SKM-1 (cell line): ENCODE results near the gene BTLA.
"Not testable (repeated sequence)": the region's sequence is repeated elsewhere in the genome, so short reads cannot be mapped to it uniquely, and the experiment has no call there.

Experiments used
- DNase-seq: peaks from one replicate; lab custom pipeline; 2025; ENCODE audit not compliant: unreplicated experiment; lab: John Stamatoyannopoulos, UW

BTLA gene, protein sequence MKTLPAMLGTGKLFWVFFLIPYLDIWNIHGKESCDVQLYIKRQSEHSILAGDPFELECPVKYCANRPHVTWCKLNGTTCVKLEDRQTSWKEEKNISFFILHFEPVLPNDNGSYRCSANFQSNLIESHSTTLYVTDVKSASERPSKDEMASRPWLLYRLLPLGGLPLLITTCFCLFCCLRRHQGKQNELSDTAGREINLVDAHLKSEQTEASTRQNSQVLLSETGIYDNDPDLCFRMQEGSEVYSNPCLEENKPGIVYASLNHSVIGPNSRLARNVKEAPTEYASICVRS

DNA sequence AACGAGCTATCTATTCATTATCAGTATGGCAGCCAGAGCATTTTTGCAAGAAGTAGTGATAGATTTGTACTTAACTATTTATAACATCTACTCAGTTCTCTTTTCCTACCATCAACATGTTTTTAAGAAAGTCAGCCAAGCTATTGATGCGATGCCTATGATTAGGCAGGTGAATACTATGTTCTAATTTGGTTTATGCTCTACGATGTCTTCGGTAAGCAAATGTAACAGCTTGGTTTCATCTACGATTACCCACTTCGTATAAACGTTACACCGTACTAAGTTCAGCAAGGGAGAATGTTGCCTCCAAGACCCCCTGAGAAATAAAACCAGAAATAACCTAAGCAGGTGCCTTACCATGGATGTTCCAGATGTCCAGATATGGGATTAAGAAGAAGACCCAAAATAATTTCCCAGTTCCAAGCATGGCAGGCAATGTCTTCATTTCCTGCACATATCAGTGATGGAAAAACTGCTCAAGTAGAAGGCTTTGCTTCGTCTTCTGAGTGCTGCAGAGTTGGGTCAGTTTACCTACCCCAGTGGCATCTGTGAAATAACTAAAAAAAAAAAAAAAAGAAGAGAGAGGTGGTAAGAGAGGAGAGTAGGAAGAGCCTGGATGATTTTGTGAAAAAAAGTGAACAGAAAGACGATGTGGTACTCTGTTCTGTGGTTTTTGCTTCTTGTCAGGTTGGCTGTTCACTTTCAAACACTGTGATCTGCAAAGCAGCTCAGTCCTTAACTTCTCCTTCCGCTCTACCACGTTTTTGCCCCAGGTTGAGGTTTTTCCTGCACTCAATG lies at the start of gene BTLA:
Gene BTLA (minus strand): TSS at position 559 of the 798 bp plus-strand sequence. CDS start 114 bp downstream, at position 445.
- DNase-seq, result no peak

DNA sequence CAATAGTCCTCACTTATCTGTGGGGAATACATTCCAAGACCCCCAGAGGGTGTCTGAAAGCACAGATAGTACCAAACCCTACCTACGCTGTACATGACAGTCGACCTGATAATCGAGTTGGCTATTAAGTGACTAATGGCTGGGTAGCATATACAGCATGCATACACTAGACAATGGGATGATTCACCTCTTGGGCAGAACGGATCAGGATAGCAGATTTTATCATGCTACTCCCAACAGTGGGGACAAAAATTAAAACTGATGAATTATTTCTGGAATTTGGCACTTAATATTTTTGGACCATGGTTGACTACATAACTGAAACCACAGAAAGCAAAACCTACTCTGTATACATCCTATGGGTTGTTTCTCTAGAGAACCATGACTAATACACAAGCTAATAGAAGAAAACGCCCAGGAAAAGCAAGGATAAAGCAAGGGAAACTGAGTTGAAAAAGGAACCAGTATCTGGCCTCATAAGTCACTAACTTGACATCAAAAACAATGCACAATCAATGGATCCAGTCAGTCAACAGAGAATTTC lies 47.0 kb upstream of the BTLA start:
- no peak for DNase-seq

DNA sequence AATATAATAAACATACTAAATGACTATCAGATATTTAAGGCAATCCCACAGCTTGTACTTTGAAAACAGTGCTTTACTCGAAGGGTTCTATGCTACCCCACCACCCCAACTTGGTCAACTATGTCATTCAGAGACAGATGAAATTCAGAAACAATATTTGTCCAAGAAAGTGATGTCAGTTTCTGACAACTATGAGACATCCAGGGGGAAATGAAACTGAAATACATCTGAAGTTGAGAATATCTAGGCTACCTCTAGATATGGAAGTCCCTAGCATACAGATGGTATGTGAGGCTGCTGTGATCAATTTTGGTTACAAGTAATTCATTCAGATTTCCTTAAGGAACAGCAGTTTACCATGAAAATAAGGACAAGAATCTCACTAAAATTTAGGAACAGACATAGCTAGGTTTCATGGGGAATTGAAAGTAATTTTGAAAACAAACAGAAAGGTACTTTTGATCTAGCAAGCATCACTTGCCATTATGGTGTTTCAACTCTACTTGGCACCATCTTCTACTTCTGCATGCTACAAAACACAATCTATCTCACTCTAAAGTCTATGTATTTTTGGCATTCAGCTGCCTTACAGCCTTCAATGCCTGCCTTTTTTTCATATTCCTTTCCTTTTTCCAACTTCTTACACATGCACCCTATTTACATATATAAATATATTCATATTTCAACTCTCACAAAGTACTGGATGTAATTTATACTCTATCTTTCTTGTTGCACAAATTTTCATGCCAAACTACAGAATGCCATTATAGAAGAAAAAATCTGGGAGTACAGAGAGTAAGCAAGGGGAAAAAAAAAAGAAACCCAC lies 40.8 kb upstream of the BTLA start:
- DNase-seq, result no peak

DNA sequence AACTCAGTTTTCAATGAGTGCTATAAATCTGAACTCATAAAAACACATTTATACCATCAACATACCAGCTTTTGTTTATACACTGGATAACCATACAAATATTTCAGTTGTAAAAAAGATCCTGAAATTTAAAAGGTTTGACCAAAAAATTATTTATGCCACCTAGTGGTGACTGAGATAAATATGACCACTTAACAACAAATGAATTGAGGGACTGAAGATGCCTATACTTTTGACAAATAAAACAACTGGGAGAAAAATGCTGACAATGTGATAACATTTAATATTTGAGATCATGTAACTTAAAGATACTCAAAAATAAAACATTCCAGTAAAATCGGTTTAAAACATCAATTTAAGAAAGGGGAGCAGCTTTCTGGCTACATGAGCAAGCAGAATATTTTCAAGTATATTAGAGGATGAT lies 32.1 kb upstream of the BTLA start:
- peak; percentile 17 for DNase-seq

DNA sequence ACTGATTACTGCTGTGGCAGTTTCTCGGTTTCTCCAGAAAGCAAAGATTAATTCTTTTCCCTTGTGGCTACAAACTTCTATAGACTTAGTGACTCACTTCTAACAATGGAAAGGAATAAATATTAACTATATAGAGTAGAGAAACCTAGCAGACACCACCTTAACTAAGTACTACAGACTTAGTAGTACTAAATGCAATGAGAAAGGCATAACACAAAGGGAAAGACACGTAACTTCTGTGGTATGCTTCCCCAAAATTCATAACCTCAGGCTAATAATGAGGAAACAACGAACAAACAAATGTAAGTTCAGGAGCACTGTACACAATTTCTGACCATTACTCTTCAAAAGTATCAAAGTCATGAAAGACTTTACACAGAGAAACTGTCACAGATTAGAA lies 31.3 kb upstream of the BTLA start:
- no peak for DNase-seq

DNA sequence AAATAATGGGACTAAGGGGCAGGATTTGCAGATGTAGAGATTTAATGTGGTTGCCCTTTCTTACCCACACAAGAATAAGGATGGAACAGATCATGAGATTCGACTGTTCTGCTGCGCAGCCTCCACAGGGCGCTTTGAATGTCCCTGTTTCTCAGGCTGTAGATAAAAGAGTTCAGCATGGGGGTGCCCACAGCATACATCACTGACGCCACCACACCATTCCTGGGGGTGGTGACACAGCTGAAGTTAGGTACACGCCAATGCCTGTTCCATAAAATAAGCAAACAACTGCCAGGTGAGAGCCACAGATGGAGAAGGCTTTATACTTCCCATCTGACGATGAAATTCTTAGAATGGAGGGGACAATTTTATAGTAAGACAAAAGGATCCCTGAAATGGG lies 24.9 kb upstream of the BTLA start:
- DNase-seq, result not testable (repeated sequence)

DNA sequence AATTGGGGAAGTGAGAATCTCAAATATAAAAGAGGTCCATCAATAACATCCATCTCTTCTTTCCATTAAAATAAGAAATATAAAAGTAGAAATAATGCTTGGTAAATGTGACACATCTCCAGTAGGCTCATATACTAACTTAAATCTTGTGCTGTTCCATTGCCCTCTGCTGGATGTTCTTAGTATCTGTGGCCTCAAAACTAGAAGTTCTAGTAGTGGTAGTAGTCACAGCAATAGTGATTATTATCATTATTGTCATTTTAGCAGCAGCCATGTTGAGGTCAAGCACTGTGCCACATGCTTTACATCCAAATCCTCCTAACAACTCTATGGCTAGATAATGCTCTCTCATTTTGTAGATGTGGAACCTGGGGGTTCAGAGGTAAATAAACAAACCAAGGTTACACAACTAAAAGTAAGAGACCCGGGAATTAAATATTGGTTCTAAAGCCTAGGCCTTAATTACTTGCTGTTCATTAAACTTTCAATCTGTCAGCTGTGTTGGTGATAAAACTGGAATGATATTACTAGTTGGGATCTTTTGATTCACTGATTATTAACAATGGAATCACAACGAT lies 20.2 kb upstream of the BTLA start:
- peak; percentile 62 for DNase-seq

DNA sequence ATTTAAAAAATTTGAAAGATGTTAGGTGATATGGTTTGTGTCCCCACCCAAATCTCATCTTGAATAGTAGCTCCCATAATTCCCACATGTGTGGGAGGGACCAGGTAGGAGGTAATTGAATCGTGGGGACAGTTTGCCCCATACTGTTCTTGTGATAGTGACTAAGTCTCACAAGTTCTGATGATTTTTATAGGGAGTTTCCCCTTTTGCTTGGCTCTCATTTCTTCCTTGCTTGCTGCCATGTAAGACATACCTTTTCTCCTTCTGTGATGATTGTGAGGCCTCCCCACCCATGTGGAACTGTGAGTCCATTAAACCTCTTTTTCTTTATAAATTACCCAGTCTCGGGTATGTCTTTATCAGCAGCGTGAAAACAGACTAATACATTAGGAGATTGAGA lies 19.7 kb upstream of the BTLA start:
- DNase-seq, result not testable (repeated sequence)

DNA sequence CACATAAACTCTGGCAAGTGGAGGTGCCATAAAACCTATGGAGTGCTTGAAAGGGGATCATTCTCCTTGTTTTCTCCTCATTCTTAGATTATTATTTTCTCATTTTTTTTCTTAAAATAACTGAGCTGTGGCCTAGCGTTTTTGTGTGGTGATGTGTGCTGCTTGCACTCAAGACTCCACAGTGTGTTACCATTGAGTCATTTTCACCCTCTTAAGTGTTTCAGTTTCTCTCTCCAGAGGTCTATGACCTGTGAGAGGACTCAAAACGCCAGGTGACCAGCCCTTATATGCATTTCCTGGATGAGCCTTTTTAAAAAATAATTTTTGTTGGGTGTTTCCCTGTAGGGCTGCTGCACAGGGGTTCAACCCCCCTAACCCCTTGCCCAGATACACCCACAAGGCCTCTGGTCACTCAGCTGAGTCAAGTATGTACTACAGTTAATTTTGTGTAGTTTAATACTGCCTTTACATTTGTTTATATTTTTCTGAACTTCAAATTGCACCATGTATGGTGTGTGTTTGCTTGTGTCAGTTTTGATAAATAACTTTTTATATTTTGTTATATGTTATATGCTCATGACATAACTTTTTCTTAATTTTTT lies 15.4 kb upstream of the BTLA start:
- DNase-seq, result no peak

DNA sequence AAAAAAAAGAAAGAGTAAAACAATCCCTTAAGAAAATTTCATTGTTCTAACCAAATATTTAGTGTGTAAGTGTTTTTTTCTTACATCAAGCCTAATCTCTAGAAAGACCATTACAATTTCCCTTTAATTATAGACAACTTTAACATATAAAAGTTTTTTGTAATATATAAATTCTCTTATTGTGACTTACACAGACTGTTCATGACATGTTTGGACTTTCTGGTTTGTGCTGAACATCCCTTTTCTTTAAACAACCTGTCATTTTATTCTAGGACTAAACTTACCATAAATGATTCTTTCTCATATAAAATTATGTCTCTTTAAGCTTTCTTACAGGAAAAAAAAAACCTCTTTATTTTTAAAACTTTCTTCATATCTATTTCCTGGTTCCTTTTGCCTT lies 13.0 kb upstream of the BTLA start:
- DNase-seq, result no peak

DNA sequence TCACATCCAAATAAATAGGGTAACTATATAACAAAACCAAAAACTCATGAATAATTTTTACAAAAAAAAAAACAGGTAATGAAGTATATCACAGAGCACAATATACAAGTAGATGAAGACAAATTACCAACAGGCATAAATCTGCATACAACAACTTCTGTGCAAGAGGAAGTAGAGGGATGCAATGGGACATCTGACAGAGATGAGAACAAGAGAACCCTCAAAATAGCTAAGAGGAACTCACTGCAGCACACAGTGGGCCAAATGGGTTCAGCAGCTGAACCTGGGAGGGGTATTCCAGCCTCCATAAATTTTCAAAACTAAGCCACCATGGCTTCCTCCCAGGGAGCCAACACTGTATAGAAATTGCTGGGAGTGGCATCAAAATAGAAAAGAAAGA lies 9.6 kb upstream of the BTLA start:
- DNase-seq, result no peak

DNA sequence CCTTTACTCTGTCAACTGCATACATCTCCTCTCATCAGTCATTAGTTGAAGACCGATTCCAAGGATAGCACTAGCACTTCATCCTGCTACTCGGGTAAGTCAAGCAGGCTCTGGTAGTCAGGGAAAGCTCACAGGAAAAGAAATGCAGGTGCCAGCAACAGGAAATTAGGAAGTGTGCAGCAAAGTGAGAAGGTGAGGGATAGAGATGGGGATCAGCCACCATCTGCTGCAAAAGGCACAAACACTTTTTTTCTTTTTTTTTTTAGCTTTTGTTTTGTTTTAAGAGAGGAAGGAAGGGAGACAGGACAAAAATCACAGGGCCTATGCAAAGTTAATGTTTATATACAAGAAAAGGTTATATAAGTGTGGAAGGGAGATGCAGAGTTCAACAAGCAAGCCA lies 9.0 kb upstream of the BTLA start:
- DNase-seq, result no peak

DNA sequence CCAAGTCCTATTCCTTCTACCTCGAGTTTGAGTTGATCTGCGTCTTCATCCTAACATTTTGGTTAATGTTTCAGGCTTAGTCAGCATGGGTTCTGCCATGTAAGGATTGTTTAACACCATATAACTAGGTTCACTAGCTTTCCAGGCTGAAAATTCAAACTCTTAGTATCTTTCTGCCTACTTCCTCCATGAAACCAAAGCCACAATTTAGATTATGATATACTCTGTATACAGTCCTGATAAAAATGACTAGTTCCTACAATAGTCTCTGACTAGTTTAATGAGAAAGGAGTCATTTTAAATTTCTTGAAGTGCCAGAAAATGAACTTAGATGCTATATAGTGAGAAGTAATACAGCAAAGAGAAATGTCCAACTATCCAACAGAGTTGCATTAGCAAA lies 6.6 kb upstream of the BTLA start:
- no peak for DNase-seq

DNA sequence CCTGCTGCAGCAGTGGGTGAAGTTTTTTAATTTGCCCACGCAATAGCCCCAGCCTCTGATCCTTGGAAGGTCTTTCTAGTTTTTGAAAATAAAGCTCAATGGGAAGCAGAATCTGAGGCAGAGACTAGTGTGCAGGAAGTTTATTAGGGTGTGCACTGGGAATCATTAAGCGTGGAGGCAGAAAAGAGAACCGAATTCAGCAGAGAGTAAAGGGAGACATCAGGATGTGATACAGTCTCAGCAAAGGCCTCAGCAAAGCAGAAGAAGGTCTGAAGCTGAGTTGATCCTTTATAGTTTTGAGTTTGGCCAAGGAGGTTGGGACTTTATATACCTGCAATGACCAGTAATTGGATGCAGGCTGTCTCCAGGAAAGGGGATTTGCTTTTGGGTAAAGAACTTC lies 4.9 kb upstream of the BTLA start:
- no peak for DNase-seq

DNA sequence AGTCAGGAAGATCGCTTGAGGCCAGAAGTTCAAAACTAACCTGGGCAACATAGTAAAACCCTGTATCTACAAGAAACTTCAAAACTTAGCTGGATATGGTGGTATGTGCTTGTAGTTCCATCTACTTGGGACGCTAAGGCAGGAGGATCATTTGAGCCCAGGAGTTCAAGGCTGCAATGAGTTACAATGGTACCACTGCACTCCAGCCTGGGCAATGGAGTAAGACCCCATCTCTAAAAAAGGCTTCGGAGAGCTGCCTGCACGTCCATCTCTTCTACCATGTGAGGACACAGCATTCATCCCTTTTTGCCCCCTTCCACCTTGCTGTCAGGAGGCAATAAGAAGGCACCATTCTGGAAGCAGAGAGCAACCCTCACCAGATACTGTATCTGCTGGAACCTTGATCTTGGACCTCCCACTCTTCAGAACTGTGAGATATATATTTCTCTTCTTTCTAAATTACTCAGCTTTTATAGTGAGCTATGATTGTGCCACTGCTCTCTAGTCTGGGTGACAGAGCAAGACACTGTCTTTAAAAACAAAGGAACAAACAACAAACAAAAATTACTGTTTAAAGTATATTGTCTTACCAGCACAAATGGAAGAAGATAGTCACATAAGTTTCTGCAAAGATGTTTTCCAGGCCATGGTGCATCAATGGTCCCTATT lies 4.2 kb upstream of the BTLA start:
- DNase-seq, result no peak

DNA sequence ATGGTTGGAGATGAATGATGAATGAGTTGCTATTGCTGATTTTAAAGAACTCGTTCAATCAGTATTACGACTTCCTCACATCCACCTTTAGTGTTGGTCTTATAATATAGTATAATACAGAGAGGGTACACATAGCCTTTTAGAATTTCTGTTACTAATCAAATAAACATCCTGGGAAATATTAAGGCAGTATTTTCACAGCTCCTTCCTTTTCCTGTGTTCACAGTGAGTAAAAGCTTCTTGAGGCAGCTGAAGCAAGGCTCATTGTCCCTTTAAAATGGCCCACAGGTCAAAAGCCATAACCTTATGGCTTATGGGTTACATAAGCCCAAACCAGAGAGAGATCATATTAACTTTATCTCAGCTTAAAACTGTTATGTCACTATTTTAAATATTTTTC lies 1.3 kb upstream of the BTLA start:
- no peak for DNase-seq

DNA sequence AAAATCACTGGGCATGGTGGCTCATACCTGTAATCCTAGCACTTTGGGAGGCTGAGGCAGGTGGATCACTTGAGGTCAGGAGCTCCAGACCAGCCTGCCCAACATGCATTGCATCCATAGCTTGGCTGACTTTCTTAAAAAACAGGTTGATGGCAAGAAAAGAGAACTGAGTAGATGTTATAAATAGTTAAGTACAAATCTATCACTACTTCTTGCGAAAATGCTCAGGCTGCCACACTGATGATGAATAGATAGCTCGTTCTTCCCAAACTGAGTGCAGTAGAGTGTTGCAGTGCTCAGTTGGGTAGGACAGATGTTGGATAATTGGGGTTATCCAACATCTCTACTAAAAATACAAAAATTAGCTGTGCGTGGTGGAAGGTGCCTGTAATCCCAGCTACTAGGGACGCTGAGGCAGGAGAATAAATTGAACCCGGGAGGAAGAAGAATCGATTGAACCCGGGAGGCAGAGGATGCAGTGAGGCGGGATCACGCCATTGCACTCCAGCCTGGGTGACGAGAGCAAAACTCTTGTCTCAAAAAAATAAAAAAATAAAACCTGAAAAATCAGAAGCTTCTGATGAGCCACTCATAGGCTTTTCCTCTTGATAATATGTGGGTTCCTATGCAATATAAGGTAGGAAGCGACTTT lies 1.2 kb downstream of the BTLA start:
- no peak for DNase-seq

DNA sequence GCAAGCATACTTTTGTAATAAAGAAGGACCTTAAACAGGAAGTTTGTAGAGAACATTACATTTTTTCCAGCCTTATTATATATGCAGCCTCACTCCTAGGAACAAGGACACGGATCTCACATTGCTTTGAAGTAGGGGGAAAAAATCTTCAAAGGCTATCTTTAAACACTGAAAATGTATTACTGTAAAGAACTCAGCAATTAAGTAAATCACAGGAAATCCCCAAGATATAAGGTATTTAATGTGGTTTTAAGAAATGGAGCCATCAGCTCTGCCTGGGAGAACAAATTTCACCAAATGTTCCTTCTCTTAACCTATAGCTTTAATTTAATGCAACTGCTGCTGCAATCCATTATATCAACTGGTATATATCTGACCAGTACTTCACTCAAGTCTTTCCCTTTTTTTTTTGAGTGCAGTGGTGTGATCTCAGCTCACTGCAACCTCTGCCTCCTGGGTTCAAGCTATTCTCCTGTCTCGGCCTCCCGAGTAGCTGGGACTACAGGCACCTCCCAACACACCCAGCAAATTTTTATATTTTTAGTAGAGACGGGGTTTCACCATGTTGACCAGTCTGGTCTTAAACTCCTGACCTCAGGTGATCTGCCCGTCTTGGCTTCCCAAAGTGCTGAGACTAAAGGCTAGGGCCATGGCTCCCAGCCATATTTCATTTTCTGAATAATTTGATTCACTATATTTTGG lies 2.8 kb downstream of the BTLA start:
- DNase-seq, result no peak

DNA sequence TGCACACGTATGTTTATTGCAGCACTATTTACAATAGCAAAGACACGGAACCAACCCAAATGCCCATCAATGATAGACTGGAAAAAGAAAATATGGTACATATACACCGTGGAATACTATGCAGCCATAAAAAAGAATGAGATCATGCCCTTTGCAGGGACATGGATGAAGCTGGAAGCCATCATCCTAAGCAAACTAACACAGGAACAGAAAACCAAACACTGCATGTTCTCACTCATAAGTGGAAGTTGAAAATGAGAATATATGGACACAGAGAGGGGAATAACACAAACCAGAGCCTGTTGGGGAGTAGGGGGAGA lies 4.9 kb downstream of the BTLA start:
- DNase-seq, result not testable (repeated sequence)
